K562 (cell line): ENCODE data around the gene ZPR1. TPM values are rescaled to one million over a fixed set of nuclear protein-coding genes. Genes with fewer than 3 reads are reported as not detected.

Source experiments
- ATAC-seq: fragments of 200-7000 bp; cut with Tn5 transposase; 3 replicates; pipeline ENCODE4 v1.9.1; 2020; ENCODE audit warnings: moderate library complexity
- BruUV-seq: library from RNA; stranded (reverse); fragments of 400-500 nt; replicated peaks from 2 replicates; lab custom pipeline; 2021; lab: Mats Ljungman, UMichigan
- CTCF ChIA-PET: fragments of 300-600 bp; formaldehyde crosslinking; extraction: SDS; loops from one replicate; lab custom pipeline; 2021; ENCODE audit warnings: low intra/inter-chr PET ratio; lab: Yijun Ruan, JAX
- POLR2A ChIA-PET: fragments of 300-600, 350-650 bp; sonication (Branson Sonifier 250); formaldehyde crosslinking; extraction: SDS; loops from one replicate; lab custom pipeline; 2021; ENCODE audit warnings: antibody characterized with exemption, inconsistent platforms; lab: Yijun Ruan, JAX
- DNase-seq, 4 experiments: peaks; one replicate each; pipeline versions ENCODE4 v3.0.0 to v3.0.0-alpha.2; 2011 to 2018; ENCODE audit warnings: low spot score in 3 of 4, mixed read lengths in 3 of 4; ENCODE audit errors: extremely low read depth in 1 of 4
- FAIRE-seq: peaks from 2 replicates; lab custom pipeline; 2011; peaks lifted over from hg19 to GRCh38; lab: Jason Lieb, UNC
- H2AFZ ChIP-seq: 2 replicates; pipeline ENCODE4 v1.6.0; 2011; ENCODE audit warnings: low read depth, low read length, control low read depth, inconsistent platforms
- H3K27ac ChIP-seq: fragments of 200-600 bp; 3 replicates; pipeline ENCODE4 v1.8.0; 2011; ENCODE audit warnings: low read depth, mild to moderate bottlenecking, control low read depth, inconsistent platforms, low read length, moderate library complexity, mixed read lengths; ENCODE audit errors: extremely low read depth
- H3K27me3 ChIP-seq, 2 experiments: fragments of 300-600 bp in 1 of 2; 2 replicates in 1 of 2; 3 replicates in 1 of 2; pipeline versions ENCODE4 v1.6.0 to v1.8.0; 2011; ENCODE audit warnings: inconsistent platforms in 2 of 2, low read length in 2 of 2, mild to moderate bottlenecking in 1 of 2, mixed read lengths in 1 of 2, moderate library complexity in 1 of 2; ENCODE audit not compliant: control insufficient read depth in 2 of 2, insufficient read depth in 2 of 2
- H3K36me3 ChIP-seq: fragments of 300-600 bp; 3 replicates; pipeline ENCODE4 v1.8.0; 2011; ENCODE audit warnings: mild to moderate bottlenecking, low read length, inconsistent platforms; ENCODE audit not compliant: control insufficient read depth, insufficient read depth
- H3K4me1 ChIP-seq, 2 experiments: fragments of 200-600 bp in 1 of 2; replicated peaks in 1 of 2; 2 replicates in 1 of 2; 3 replicates in 1 of 2; pipeline versions ENCODE4 v1.5.1 to v1.8.0; 2011; ENCODE audit warnings: inconsistent platforms in 2 of 2, low read length in 2 of 2, mild to moderate bottlenecking in 1 of 2, mixed read lengths in 1 of 2, moderate library complexity in 1 of 2; ENCODE audit not compliant: control insufficient read depth in 2 of 2, insufficient read depth in 2 of 2
- H3K4me2 ChIP-seq: 2 replicates; pipeline ENCODE4 v1.6.1; 2011; ENCODE audit warnings: low read length, control low read depth, inconsistent platforms, mixed read lengths; ENCODE audit not compliant: insufficient read depth
- H3K4me3 ChIP-seq: fragments of 200-600 bp; sonication (generic), shearing (Covaris generic); 2 replicates; pipeline ENCODE4 v1.5.1; 2016; ENCODE audit warnings: control low read depth, inconsistent platforms
- H3K79me2 ChIP-seq: fragments of 200-600 bp; 3 replicates; pipeline ENCODE4 v1.8.0; 2011; ENCODE audit warnings: low read length, inconsistent platforms; ENCODE audit not compliant: control insufficient read depth, insufficient read depth
- H3K9ac ChIP-seq, 2 experiments: 2 replicates each; pipeline versions ENCODE4 v1.6.0 to v1.6.1; 2011; ENCODE audit warnings: low read depth in 2 of 2, low read length in 2 of 2, control low read depth in 1 of 2, inconsistent platforms in 1 of 2, mild to moderate bottlenecking in 1 of 2, mixed read lengths in 1 of 2; ENCODE audit not compliant: insufficient read depth in 1 of 2
- H3K9me1 ChIP-seq: one replicate; pipeline ENCODE4 v1.6.0; 2011; ENCODE audit warnings: inconsistent platforms, mild to moderate bottlenecking, low read length, moderate library complexity; ENCODE audit not compliant: control insufficient read depth, insufficient read depth
- H3K9me3 ChIP-seq: replicated peaks from 2 replicates; pipeline ENCODE4 v1.5.1; 2011; ENCODE audit warnings: low read depth, low read length, inconsistent platforms; ENCODE audit not compliant: control insufficient read depth, insufficient read depth
- H4K20me1 ChIP-seq: replicated peaks from 2 replicates; pipeline ENCODE4 v1.6.1; 2011; ENCODE audit warnings: low read length, inconsistent platforms, mixed read lengths; ENCODE audit not compliant: control insufficient read depth, insufficient read depth
- ELF1 ChIP-seq: fragments of 200-800 bp; sonication (Bioruptor generic); IDR thresholded peaks from 2 replicates; pipeline ENCODE4 v1.6.1; 2016; ENCODE audit warnings: missing genetic modification characterization, missing compliant biosample characterization
- NEUROD1 ChIP-seq: fragments of 150-350 bp; IDR thresholded peaks from 2 replicates; pipeline ENCODE4 v1.6.1; 2014; ENCODE audit warnings: borderline replicate concordance, low read length, low read depth; ENCODE audit not compliant: partially characterized antibody
- POLR2G ChIP-seq: fragments of 200-400 bp; formaldehyde crosslinking; IDR thresholded peaks from 2 replicates; pipeline ENCODE4 v1.6.1; 2017; ENCODE audit warnings: low read depth, mild to moderate bottlenecking, antibody characterized with exemption, low read length, moderate library complexity
- TCF7 ChIP-seq: sonication (generic); IDR thresholded peaks from 2 replicates; pipeline ENCODE4 v1.6.1; 2016; ENCODE audit warnings: antibody characterized with exemption, borderline replicate concordance
- WGBS: fragments of 100-300 bp; shearing (Covaris generic); methylation state at CpG from one replicate; pipeline ENCODE4 v1.1.6; 2016; ENCODE audit warnings: low coverage, mixed read lengths; ENCODE audit not compliant: insufficient coverage; ENCODE audit errors: missing lambda C conversion rate; 5-methylcytosine and 5-hydroxymethylcytosine counted together
- in situ Hi-C: fragments of 300-500 bp; cut with MboI; formaldehyde crosslinking; loops from 4 replicates; pipeline ENCODE4 v1.15.0; 2018; ENCODE audit warnings: inconsistent platforms, mixed read lengths
- intact Hi-C: fragments of 100-400 bp; cut with micrococcal nuclease; formaldehyde crosslinking; loops from 2 replicates; pipeline ENCODE4 v1.14.2; 2022
- polyA plus RNA-seq, 8 experiments: library from polyadenylated mRNA; depleted of rRNA in 4 of 8; stranded (reverse) in 5 of 8; unstranded in 3 of 8; fragments of >200 nt; fragmentation: Nextera tagmentation in 2 of 8; fragmentation: Illumina TruSeq in 1 of 8; extraction: Ambion mirVana in 2 of 8; extraction: Trizol in 1 of 8; gene quantifications; 2 replicates each; pipeline versions ENCODE4 v1.2.1 to v1.2.3, GENCODE V29; 2011 to 2014; ENCODE audit warnings: inconsistent platforms in 1 of 8, missing spikeins in 1 of 8
- total RNA-seq, 7 experiments: library from RNA; depleted of rRNA in 6 of 7; stranded (reverse); fragments of >200 nt in 6 of 7; fragmentation: Illumina TruSeq in 2 of 7; extraction: Trizol in 2 of 7; gene quantifications; 2 replicates each; pipeline versions ENCODE4 v1.2.1 to v1.2.3, GENCODE V29; 2011 to 2021; ENCODE audit warnings: low replicate concordance in 1 of 7
- TF ChIP-seq, protein P1 (sequence below): fragments of 250-450 bp; sonication (Bioruptor Pico); IDR thresholded peaks from 2 replicates; pipeline ENCODE4 v1.4.0; 2020; ENCODE audit warnings: borderline replicate concordance
- TF ChIP-seq, protein P2 (sequence below): fragments of 450-650 bp; conservative IDR thresholded peaks from 2 replicates; pipeline ENCODE4 v1.6.1; 2016; ENCODE audit warnings: missing genetic modification characterization, low read depth, mild to moderate bottlenecking, control low read depth, missing compliant biosample characterization
- TF ChIP-seq, protein P3 (sequence below): fragments of 450-650 bp; IDR thresholded peaks from 2 replicates; pipeline ENCODE4 v1.6.1; 2017; ENCODE audit warnings: antibody characterized with exemption

ZPR1 gene
- total and polyA plus RNA-seq, 9 of the 15 experiments (the other 6 are each of a cell fraction or from before 2014, with no cell fraction given): 13.0 to 120 (median 83.8) TPM

DNA sequence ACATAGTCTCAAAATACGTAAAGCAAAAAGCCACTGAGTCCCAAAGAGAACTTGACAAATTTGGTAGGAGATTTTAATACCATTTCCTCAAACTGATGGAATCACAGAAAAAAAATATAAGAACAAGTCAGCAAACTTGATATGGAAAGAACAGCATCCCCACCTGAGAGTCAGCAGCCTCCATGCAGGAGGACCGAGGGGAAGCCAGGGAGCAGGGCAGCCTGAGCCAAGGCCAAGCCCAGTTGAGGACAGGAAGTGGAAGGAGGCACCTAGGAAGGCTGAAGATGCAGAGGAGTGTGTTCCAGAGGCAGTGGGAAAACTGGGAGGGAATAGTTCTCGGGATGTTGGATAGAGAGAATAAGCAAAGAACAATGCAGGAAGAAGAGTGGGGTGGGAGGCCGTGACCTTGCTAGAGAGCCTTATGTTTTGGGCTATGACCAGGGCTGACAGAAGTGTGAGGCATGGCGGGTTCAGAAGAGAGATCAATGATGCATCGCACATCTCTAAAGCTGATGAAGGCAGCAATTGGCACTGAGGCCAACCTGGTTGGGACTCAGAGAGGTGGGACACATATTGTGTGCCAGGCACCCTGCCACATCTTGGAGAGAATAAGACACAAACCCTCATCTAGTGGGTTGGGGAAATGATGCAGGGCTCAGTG lies 19.9 kb upstream of the ZPR1 start:
- H3K9me1 ChIP-seq: no peaks in the 10 kb centered on the region

More for the DNA sequence above, 19.9 kb upstream of the ZPR1 start:
- FAIRE-seq (no peak), ATAC-seq (no peak; the same call in 2 of the 3 replicates), DNase-seq (no peak)
- 16% methylated on average over 6 of the region's 6 CpGs for WGBS
- Histone ChIP-seq H2AFZ (no peak overlapping the region), H3K4me3 (no peak overlapping the region), H3K9me3 (no peaks in the 10 kb centered on the region), H3K27ac (no peak overlapping the region), H4K20me1 (no peaks in the 10 kb centered on the region; the same call in 1 of the 2 replicates), H3K27me3 (peaks cover 4 to 14% of the 10 kb centered on the region in 2 experiments; a peak in 4 of 5 replicates), H3K4me1 (no peaks in the 10 kb centered on the region; a peak in 1 of 5 replicates), H3K9ac (no peak overlapping the region)
- ChIA-PET CTCF (no interaction called here), POLR2A (no interaction called here)
- in situ Hi-C loops: no loop called here
- TF ChIP-seq ELF1 (no peak), TCF7 (no peak), NEUROD1 (no peak), POLR2G (no peak)
- TF ChIP-seq, protein P1, sequence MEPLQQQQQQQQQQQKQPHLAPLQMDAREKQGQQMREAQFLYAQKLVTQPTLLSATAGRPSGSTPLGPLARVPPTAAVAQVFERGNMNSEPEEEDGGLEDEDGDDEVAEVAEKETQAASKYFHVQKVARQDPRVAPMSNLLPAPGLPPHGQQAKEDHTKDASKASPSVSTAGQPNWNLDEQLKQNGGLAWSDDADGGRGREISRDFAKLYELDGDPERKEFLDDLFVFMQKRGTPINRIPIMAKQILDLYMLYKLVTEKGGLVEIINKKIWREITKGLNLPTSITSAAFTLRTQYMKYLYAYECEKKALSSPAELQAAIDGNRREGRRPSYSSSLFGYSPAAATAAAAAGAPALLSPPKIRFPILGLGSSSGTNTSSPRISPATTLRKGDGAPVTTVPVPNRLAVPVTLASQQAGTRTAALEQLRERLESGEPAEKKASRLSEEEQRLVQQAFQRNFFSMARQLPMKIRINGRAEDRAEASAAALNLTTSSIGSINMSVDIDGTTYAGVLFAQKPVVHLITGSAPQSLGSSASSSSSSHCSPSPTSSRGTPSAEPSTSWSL (CRISPR knock-in tag): no peak
- TF ChIP-seq, protein P2, sequence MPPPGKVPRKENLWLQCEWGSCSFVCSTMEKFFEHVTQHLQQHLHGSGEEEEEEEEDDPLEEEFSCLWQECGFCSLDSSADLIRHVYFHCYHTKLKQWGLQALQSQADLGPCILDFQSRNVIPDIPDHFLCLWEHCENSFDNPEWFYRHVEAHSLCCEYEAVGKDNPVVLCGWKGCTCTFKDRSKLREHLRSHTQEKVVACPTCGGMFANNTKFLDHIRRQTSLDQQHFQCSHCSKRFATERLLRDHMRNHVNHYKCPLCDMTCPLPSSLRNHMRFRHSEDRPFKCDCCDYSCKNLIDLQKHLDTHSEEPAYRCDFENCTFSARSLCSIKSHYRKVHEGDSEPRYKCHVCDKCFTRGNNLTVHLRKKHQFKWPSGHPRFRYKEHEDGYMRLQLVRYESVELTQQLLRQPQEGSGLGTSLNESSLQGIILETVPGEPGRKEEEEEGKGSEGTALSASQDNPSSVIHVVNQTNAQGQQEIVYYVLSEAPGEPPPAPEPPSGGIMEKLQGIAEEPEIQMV (tag): peak; percentile 87
- TF ChIP-seq, protein P3, sequence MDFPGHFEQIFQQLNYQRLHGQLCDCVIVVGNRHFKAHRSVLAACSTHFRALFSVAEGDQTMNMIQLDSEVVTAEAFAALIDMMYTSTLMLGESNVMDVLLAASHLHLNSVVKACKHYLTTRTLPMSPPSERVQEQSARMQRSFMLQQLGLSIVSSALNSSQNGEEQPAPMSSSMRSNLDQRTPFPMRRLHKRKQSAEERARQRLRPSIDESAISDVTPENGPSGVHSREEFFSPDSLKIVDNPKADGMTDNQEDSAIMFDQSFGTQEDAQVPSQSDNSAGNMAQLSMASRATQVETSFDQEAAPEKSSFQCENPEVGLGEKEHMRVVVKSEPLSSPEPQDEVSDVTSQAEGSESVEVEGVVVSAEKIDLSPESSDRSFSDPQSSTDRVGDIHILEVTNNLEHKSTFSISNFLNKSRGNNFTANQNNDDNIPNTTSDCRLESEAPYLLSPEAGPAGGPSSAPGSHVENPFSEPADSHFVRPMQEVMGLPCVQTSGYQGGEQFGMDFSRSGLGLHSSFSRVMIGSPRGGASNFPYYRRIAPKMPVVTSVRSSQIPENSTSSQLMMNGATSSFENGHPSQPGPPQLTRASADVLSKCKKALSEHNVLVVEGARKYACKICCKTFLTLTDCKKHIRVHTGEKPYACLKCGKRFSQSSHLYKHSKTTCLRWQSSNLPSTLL: peak; percentile 69
- TF ChIP-seq, all 486 proteins: peak for 2
- no TSS peak for BruUV-seq
- no peaks in the 10 kb centered on the region for H3K79me2 ChIP-seq
- H3K36me3 ChIP-seq: no peaks in the 10 kb centered on the region
- no peak overlapping the region for H3K4me2 ChIP-seq
- intact Hi-C loops: no loop called here
